NCI-H1417 (cell line): ENCODE results near the gene TBC1D22A.
"Not testable (repeated sequence)": the region's sequence is repeated elsewhere in the genome, so short reads cannot be mapped to it uniquely, and the experiment has no call there.

Experiments
- DNase-seq, 3 experiments: peaks; one replicate each; lab custom pipeline; 2025; lab: John Stamatoyannopoulos, UW

The TBC1D22A gene

DNA sequence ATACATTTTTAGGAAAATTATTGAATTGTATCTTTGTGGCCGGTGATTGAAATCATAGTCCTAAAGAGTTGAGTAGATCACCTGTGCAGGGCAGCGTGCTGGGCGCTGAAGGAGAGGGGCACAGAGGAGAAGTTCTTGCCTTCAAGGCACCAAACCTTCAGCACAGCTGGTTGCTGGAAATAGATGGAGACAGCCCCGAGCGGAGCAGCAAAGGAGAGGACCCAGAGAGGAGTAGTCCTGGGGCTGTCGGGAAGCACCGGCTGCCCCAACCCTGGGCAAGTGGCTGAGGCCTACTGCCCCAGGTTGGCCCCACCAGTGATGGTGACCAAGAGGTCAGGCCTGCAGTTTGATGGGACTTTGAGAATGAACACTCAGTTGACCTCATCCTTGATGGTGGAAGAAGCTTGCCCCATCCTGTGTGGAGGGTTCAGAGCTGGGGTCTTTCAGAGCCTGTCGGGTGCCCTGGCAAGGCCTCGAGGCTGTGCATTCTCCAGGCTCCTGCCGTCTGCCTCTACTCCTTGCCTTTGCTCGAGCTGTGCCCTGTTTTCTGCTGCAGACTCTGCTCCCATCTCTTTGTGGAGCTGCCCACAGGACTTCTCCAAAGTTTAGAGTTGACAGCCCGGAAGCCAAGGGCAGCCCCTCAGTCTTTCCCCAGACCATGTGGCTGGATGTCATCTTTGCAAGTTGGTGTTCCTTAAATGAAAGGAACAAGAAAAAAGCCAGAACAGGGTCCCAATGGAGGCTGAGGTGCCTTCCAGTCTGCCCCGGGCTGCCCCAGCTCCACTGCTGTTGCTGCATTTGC is 285.1 kb downstream of the TBC1D22A start:
- no peak for DNase-seq

DNA sequence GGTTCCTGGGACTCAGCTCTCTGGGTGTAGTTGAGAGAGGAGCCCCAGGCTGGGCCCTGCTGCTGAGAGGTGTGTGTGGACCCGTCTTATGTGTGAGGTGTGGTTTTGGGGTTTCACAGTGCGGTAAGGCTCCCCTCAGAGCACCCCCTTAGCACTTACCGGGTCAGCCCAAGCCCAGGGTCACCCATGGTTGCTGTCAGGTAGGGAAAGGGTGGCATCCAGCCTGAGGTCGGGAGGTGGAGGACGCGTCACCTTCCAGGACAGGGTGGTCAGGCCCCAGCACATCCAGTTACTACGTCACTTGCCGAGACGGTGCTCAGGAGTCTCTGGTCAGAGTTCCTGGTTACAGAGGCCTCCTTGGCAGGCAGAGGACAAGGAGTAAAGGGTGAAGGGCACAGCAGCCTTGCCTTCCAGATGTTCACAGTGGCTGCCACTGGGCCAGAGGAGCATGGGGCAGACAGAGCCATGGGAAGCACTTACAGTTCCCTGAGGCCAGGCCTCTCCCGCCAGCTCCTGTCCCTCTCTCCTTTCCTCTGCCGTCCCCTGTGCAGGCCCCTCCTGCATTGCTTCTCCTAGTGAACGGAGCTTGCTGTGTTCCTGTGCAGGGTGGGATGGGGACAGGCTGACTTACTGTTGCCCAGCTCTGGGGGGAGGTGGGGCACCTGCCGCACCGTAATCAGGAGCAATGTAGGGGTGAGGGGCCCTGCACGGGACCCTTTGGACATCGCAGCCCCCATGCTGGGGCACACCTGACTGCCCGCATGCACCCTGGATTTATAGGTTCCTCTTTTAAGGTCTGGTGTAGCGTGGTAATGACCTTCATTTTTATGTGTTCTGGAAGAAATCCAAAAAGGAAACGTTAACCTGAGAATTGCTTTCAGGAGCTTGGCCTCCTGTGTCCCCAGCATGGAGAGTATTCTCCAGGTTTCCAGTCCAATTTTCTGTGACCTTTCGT is 285.9 kb downstream of the TBC1D22A start:
- no peak for DNase-seq

DNA sequence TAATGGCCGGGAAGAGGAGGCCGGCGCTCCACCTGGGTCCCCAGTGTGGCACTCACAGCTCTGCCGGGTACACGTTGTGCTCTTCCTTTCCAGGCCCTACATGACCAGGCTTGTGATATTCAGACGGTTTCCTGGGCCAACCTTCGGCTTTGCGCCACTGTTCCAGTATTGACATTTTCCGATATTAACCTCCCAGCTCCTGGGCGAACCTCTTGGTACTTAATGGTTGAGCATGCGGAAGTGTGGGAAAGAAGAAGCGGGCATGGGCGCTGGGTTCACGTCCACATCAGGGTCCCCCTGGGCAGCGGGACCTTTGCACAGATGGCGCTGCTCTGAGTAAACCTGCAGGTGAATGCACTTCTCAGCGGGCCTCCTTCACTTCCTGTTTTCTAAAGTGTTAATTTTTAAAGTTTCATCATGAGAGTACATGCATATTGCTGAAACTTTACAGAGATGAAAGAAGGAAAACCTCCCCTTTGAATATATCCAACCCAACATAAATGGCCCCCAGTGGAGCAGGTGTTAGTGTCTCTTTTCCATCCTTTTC is 286.7 kb downstream of the TBC1D22A start:
- DNase-seq, result no peak

DNA sequence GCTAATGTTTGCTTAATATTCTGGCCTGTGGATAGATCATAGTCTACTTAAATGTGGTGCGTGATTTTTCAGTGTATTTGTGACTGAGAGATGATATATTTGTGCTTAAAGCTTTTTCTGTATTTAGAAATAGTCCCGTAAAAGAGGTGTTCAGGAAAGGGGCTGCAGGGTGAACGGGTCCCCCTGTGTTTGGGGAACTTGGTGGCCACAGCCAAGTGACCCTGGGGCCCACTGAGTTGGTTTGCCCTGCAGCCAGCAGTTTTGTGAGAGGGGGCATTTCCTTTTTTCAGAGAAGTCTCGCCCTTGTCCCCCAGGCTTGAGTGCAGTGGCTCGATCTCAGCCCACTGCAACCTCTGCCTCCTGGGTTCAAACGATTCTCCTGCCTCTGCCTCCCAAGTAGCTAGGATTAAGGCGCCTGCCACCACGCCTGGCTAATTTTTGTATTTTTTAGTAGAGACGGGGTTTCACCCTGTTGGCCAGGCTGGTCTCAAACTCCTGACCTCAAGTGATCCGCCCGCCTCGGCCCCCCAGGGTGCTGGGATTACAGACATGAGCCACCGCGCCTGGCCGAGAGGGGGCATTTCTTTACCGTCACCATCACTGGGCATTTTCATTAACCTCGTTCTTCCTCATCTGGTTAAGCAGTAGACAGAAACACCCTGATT is 287.4 kb downstream of the TBC1D22A start:
- not testable (repeated sequence) for DNase-seq

DNA sequence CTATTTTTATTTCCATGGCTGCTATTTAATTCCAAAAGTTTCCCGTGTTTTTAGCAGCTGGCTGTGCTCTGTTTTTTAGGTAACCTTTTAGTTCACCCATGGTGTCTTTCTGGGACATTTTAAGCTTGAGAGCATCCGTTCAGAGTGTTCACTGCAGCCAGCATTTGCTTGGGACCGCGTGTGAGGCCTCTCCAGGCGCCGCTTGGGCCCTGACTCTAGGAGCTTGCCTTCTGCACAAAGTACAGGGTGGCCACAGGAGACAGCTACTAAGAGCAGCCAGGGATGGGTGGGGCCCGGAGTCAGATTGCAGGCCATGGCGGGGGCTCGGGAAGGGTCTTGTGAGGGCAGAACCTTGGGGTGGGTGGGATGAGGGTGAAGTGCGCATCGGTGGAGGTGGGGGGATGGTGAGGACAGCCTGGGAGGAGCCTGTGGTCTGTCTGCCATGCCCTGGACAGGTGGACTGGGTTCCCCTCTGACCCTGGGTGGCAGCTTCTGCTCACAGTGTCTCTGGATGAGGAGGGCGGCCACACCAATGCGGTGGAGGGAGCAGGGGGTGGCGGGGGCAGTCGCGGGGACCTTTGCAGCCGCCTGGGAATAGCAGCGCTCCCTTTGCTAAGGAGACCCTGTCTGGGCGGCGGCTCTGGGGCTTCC is 288.1 kb downstream of the TBC1D22A start:
- DNase-seq, result no peak

DNA sequence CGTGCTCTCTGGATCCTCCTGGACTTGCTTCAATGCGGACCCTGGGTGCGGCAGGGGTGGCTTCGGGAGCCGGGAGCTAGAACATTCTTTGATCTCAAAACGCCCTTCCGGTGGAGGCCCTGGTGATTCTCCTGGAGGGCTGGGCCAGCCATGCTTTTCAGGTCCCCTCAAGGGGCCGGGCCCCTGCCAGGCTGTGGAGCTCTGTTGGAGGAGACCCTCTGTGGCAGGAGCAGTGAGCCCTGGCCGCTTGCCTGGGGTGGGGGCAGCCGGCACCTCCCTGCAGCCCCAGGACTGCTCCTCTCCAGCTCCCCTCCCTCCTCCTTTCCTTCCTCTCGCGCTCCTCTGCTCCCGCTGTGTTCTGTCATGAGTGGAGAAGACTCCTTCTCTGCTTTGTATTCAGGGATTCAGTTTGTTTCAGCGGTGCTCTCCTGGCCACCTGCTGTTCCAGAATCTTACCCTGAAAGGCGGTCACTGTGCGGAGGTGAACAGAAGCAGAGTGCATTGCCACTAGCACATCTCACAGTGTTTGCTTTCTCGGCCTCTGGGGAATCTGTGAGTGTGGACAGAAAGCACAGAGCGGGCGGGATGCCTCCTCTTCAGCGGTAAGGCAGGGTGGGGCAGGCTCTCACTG is 289.1 kb downstream of the TBC1D22A start:
- DNase-seq, result peak; percentile 50 to 76 (median 68)

DNA sequence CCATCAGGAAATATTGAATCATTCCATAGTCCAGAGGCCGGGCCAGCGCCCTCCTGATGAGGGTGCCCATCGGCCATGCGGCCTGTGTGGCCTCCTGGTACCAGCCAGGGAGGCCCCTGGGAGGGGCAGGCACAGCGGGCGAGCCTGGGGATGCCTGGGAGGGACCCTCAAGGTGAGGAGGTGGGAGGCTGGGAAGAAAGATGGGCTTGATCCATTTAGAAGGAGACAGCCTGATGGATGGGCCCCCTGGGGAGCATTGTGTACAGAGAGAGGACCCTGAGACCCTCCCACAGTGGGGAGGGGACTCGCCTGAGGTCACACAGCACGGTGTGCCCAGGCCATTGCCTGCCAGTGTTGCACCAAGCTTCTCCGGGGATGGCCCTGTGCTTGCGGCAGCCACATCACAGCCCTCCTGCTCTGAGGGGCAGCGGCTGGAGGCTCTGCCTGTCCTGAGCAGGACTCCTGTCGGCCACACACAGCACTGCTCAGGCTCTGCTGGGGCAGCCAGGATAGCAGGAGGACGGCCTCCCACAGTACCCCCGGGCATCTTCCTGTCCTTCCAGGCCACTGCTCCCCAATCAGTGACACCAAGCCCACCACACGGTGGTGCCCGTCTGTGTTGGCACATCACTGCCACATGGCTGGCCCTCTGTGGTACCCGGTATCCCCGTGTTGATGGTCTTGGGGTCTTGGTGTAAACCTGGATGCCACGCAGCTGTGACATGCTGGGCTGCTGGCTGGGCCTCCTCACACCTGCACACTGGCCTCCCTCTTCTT is 290.0 kb downstream of the TBC1D22A start:
- peak in 1 of 3 experiments; percentile 11 for DNase-seq

DNA sequence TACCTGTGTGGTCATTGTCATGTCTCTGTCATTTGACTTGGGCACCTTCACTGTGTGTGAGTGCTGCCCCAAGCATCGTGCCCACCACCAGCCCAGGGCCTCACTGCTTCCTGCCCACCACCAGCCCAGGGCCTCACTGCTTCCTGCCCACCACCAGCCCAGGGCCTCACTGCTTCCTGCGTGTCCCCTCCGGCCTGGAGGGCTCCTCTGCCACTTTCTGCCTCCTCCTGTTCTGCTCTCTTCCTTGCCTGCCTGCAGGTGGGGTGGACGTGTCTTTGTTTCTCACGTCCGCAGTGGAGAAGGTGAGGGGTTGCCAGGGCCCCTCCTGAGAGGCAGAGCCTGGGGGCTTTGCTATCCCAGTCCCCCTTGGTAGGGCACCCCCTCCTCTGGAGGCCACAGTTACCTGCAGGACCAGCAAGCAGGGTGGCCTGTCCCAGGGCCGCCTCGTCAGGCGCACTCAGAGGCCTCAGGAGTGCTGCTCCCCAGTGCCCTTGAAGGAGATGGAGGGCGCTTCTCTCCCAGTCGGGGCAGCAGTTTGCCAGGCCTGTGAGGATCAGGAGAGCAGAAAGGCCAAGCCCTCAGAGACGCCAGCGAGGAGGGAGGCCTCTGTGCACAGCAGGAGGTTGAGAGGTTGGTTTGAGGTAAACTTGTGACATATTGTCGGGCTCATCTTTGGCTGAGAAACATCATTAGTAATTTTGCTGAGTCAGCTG is 290.7 kb downstream of the TBC1D22A start:
- DNase-seq, result no peak

DNA sequence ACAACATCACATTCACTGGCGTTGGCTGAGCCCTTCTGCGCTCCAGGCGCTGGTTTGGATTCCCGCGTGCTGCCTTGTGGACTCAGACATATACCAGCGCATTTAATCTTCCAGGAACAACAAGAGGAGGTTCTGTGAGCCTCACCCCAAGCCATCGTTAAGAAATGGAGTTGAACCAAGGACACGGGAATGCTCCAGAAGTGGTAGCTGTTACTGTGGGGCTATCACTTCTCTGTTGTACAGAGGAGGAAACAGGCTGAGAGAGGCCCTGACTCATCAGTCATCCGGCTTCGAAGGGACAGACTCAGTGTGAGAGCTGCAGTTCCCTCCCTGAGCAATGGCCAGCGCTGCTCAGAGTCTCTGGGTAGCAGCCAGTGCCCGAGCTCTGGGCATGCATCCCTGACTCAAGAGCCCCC is 291.3 kb downstream of the TBC1D22A start:
- DNase-seq, result peak in 2 of 3 experiments; percentile 14 to 15

DNA sequence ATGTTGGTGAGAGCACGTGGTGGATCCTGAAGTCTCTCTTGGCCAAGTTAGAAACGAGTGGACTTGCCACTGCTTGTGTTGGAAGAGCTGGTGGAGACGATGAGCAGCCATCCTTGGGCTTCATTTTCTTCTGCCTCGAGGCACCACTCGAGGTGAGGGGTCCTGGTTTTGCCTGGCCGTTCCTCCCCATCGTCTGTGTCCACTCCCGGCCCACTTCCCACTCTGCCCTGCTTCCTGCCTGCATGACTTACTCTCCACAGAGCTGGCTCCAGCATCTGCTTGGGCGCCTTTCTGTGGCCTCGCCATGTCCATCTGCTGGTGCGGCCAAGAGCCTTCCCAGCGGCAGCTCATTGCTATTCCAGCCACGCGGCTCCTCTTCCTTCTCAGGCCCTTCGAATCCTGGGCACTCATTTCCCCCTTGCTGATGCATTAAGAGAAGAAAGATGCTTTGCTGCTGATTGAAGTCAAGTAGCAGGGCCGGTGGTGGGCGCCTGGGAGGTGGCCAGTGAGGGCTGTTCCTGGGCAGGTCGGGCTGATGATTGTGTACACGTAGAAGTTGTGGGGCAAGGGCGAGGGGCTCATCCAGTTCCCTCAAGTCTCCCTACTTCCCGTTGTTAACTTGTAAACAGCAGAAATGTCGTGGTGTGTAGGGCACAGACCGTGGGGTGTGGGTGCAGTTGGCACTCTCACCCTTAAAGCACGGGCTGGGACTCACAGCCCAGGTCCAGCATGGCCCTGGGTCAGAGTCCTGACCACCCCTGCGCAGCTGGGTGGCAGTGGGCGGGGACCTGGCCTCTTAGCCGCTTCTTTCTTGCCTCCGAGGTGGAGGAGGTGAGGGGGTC is 292.0 kb downstream of the TBC1D22A start:
- DNase-seq, result no peak

DNA sequence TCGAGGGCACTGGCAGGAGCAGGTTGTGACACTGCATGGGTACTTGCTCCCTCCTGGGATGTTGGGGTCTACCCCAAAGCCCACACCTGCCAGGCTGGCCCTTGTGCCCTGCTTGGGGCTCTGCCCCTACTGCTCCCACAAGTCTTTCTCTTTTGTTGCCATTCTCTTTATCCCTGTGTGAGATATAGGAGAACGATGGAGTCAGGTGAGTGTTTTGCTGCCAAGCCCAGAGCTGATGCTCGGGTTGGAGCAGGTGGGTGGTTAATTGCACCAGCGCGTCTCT is 292.6 kb downstream of the TBC1D22A start:
- DNase-seq, result no peak

DNA sequence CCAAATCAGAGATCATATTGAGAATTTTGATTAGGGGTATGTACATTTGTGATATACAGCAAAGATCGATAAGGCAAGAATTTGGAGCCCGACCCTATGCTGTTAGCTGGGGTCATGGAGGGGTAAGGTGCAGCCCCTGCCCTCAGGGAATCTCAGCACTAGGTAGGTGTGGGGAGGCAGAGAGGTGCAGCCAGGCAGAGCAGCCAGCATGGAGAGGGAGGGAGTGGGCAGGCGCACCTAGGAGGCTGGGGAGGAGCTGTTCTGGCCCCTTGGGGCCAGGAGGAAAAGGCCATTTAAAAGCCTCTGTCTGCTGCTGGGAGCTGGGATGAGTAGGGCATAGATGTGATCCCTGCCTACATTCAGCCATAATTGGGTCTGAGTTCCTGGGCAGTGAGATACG is 293.0 kb downstream of the TBC1D22A start:
- no peak for DNase-seq

DNA sequence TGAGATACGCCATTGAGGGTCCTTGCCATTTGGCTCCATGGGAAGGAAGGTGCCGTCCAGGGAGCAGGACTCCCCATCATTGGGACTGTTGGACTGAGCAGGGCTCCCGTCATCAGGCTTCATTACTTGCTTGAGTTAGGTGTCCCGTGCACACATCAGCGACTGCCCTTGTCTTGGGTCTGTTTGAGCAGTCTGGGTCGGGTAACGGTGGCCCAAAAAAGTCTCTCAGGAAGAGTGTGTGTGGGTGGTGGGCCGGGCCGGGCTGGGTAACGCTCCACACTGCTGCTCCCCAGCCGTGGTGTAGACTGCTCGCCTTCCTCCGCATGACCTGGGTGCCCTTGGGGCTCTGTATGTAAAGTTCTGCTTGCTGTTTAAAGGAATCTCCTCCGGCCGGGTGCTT is 293.5 kb downstream of the TBC1D22A start:
- no peak for DNase-seq

DNA sequence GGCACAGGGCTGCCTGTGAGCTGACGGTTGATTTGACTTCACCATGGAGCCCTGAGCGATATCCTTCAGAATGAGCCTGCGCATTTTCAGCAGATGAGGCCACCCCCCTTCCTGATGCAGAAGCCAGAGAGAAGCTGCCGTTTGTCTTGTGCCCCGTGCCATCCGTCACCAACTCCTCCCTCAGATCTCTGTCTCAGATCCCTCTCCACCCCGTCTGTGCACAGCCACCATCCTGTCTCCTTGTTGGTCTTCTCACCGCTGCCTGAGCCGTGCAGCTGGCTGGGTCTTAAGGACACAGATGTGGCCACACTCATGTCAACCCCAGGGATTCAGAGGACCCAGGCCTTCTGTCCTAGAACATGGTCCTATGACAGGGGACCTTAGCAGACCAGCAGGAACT is 293.9 kb downstream of the TBC1D22A start:
- DNase-seq, result no peak

DNA sequence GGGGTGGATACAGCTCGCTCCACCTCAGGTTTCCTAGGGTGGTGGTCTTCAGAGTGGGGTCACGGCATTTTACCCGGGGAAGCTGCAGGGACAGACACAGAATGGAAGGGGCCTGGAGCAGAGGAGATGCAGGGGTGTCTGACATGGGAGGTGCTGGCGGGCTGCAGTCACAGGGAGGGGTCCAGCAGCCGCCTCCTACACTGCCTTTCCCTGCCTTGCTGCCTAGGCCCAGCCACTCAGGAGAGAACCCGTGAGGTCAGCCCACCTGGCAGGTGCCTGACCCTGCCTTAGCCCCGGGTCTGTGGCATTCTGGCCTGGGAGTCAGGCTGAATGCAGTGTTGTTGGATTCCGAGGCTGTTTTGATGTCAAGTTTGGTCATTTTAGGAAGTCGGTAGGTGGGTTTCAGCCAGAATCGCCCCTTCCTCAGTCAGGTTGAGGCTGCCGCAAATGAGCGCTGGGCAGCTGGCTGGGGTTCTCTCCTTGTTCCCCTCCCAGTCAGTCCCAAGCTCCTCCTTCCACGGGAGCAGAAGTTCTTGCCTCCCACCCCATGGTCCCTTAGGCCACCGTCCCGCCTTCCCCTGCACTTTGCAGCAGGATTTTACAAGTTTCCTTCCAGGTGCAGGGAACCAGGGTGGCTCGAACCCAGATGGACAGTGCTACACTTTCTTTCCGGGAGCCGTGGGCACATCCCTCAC is 294.5 kb downstream of the TBC1D22A start:
- DNase-seq, result no peak

DNA sequence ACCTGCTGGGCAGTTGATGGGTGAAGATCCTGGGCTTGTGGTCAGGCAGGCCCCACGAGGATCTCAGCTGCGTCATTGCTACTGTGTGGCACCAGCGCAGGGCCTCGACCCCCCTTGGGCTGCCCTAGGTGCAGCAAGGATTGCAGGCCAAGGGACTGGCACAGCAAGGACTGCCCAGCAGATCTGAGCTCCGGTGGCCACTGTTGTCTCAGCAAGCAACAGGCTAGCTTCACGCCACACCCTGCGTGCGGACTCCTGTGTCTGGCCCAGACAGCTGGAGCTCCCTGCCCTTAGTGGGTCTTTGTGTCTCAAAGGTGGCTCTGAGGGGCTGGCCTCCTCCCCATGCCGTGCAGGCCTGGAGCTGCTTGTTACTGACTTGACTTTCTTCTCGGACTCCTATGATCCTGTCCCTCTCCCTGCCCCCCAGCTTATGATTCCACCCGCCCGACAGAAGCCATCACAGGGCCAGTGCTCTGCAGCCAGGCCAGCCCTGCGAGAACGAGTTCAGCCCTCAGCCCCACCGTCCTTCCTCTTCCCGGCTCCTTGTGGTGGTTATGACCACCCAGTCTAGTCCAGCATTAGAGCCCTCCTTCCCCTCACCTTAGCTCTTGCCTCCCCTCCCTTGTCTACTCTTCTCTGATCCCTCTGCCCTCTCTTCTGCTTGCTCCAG is 295.6 kb downstream of the TBC1D22A start:
- DNase-seq, result no peak

DNA sequence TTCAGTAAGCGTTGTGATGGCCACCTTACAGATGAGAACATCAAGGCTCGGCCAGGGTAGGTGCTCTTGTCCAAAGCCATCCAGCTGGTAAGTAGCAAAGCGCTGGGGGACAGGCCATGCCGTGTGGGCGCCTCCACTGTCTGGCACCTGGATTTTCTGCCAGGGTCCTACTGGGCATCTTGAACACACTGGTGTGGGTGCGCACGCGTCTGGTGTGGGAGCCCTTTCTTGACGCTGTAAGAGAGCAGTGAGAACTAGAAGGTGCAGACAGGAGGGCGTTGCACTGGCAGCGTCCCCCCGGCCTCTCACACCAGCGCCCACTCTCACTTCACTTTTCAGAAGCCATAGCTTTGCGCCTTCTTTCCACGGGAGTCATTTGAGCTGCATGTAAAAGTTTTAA is 296.6 kb downstream of the TBC1D22A start:
- no peak for DNase-seq

DNA sequence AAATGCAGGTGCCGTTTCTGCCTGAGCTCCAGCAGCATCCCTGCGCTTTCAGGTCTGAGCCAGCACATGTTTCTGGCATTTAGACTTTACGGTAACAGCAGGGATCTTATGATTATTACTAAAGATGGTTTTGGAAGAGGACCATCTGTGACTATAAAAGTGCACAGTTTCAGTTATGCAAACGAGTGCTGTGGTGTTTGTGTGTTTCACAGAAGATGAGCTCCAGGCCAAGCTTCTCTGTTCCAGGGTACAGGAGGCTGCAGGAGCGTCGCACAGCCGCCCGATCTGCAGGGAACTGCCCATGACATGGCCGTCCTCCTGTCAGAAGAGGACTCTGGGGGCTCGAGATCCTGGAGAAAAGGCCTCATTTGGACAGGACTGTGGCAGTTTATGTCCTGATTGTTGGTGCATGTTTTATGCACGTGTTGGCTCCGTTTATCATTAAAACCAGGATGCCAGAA is 297.3 kb downstream of the TBC1D22A start:
- DNase-seq, result no peak
